A549 (cell line): ENCODE data around the gene RTN4R.

ENCODE experiments used
- EHMT2 ChIP-seq: fragments of 200-600 bp; sonication (generic); IDR thresholded peaks from 2 replicates; pipeline ENCODE4 v1.6.1; 2016; ENCODE audit warnings: antibody characterized with exemption, low read depth, mild to moderate bottlenecking, moderate library complexity
- EP300 ChIP-seq, 2 experiments: fragments of >200 bp; sonication (Bioruptor Twin); formaldehyde crosslinking; IDR thresholded peaks; 2 replicates in 1 of 2; 3 replicates in 1 of 2; pipeline ENCODE4 v1.6.1; 2016 to 2017
- GATA3 ChIP-seq: IDR thresholded peaks from 2 replicates; pipeline ENCODE4 v1.6.1; 2012; ENCODE audit warnings: borderline replicate concordance
- JUN ChIP-seq, 2 experiments: fragments of >200 bp; sonication (Bioruptor Twin); formaldehyde crosslinking; IDR thresholded peaks; 2 replicates in 1 of 2; 3 replicates in 1 of 2; pipeline ENCODE4 v1.6.1; 2016 to 2017
- POLR2A ChIP-seq: IDR thresholded peaks from 2 replicates; pipeline ENCODE4 v1.6.1; 2012; ENCODE audit warnings: mild to moderate bottlenecking, low read length
- SMC3 ChIP-seq: fragments of >200 bp; sonication (Bioruptor Twin); formaldehyde crosslinking; IDR thresholded peaks from 3 replicates; pipeline ENCODE4 v1.6.1; 2018; ENCODE audit warnings: inconsistent platforms
- TF ChIP-seq, protein P1 (sequence below): fragments of >200 bp; sonication (Bioruptor Twin); formaldehyde crosslinking; IDR thresholded peaks from 3 replicates; pipeline ENCODE4 v1.5.1; 2016

DNA sequence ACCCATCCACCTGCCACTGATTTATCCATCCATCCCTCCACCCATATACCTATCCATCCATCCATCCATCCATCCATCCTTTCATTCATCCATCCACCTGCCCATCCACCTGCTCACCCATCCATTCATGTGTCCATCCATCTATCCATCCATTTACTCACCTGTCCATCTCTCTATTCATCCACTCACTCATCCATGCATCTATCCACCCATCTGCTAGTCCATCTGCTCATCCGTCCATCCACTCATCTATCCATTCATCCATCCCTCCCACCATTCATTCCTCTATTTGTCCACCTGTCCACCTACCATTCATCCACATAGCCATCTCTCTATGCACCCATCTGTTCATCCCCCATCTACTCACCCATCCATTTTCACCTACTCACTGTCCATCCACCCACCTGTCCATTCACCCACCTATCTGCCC is 68.7 kb downstream of the RTN4R start:
- TF ChIP-seq SMC3 (no peak), POLR2A (no peak), GATA3 (no peak), EP300 (IDR thresholded peaks at IDR 0.05) (no peak), EHMT2 (no peak), JUN (IDR thresholded peaks at IDR 0.05) (no peak)
- TF ChIP-seq, protein P1, sequence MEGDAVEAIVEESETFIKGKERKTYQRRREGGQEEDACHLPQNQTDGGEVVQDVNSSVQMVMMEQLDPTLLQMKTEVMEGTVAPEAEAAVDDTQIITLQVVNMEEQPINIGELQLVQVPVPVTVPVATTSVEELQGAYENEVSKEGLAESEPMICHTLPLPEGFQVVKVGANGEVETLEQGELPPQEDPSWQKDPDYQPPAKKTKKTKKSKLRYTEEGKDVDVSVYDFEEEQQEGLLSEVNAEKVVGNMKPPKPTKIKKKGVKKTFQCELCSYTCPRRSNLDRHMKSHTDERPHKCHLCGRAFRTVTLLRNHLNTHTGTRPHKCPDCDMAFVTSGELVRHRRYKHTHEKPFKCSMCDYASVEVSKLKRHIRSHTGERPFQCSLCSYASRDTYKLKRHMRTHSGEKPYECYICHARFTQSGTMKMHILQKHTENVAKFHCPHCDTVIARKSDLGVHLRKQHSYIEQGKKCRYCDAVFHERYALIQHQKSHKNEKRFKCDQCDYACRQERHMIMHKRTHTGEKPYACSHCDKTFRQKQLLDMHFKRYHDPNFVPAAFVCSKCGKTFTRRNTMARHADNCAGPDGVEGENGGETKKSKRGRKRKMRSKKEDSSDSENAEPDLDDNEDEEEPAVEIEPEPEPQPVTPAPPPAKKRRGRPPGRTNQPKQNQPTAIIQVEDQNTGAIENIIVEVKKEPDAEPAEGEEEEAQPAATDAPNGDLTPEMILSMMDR: no peak
